OCI-LY7 (cell line): ENCODE data around the gene CTNND2.

Experiments
- EZH2phosphoT487 ChIP-seq: fragments of 200-600 bp; sonication (generic); IDR thresholded peaks from 2 replicates; pipeline ENCODE4 v1.6.1; 2018; ENCODE audit warnings: low read depth, borderline replicate concordance, mild to moderate bottlenecking, mixed run types, antibody characterized with exemption, low read length, moderate library complexity, mixed read lengths
- TF ChIP-seq, protein P1 (sequence below): fragments of 200-600 bp; sonication (generic); conservative IDR thresholded peaks from 2 replicates; pipeline ENCODE4 v1.5.1; 2014; ENCODE audit warnings: mild to moderate bottlenecking, antibody characterized with exemption, low read length, moderate library complexity, mixed read lengths

DNA sequence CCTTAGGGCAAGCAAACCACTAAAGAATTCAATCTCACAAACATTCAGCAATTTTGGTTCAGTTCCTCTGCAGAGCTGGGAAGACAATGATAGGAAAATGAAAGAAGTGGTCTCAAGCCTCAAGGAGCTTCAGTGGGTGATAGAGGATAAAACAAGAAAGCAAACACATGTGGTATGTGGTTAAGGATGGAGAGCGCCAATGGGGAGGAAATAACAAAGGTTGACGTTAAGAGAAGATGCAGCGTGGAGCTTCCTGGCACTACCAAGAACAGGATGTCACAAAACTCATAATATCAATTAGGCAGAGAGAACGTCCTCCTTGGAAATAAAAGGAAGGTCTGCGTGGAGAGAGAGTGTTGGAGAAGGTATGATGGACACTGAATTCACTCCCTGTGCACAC lies 731.8 kb downstream of the CTNND2 start:
- TF ChIP-seq, protein P1, sequence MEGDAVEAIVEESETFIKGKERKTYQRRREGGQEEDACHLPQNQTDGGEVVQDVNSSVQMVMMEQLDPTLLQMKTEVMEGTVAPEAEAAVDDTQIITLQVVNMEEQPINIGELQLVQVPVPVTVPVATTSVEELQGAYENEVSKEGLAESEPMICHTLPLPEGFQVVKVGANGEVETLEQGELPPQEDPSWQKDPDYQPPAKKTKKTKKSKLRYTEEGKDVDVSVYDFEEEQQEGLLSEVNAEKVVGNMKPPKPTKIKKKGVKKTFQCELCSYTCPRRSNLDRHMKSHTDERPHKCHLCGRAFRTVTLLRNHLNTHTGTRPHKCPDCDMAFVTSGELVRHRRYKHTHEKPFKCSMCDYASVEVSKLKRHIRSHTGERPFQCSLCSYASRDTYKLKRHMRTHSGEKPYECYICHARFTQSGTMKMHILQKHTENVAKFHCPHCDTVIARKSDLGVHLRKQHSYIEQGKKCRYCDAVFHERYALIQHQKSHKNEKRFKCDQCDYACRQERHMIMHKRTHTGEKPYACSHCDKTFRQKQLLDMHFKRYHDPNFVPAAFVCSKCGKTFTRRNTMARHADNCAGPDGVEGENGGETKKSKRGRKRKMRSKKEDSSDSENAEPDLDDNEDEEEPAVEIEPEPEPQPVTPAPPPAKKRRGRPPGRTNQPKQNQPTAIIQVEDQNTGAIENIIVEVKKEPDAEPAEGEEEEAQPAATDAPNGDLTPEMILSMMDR: no peak
- no peak for TF ChIP-seq EZH2phosphoT487
